BE2C (cell line): ENCODE results near the gene ZNF469.

Experiments used
- DNase-seq: peaks from one replicate; pipeline ENCODE4 v3.0.0-alpha.2; 2020
- H3K27me3 ChIP-seq: fragments of 250-450 bp; sonication (Bioruptor Pico); 2 replicates; pipeline ENCODE4 v1.5.1; 2020; ENCODE audit warnings: mild to moderate bottlenecking
- H3K36me3 ChIP-seq: fragments of 250-450 bp; sonication (Bioruptor Pico); 2 replicates; pipeline ENCODE4 v1.5.1; 2020; ENCODE audit warnings: mild to moderate bottlenecking
- H3K4me1 ChIP-seq: fragments of 250-450 bp; sonication (Bioruptor Pico); 2 replicates; pipeline ENCODE4 v1.5.1; 2020
- H3K4me3 ChIP-seq: 2 replicates; pipeline ENCODE4 v1.5.1; 2011; ENCODE audit warnings: low read depth, low read length
- H3K9me3 ChIP-seq: fragments of 250-450 bp; sonication (Bioruptor Pico); 2 replicates; pipeline ENCODE4 v1.5.1; 2020
- TF ChIP-seq, protein P1 (sequence below): IDR thresholded peaks from 2 replicates; pipeline ENCODE4 v1.5.1; 2012; ENCODE audit warnings: mild to moderate bottlenecking, low read depth, low read length

ZNF469 gene

DNA sequence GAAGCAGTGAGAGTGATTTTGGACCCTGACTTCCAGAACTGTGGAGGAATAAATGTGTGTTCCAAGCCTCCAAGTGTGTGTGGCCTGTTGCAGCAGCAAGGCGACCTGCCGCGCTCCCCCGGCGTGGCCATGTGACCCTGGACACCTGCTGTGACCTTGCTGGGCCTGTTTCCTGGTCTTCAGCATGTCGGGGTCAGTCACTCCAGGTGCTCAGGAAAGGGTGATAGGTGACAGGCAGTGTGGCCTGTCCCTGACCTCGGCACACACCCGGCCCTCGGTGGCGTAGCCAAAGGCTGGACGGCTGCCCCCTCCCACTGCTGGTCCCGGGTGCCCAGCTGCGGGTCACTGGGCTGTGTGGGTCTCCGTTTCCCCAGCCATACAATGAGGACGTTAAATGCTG lies 31.8 kb upstream of the ZNF469 start:
- no peak overlapping the region for H3K4me3 ChIP-seq
- no peaks in the 10 kb centered on the region for H3K4me1 ChIP-seq
- TF ChIP-seq, protein P1, sequence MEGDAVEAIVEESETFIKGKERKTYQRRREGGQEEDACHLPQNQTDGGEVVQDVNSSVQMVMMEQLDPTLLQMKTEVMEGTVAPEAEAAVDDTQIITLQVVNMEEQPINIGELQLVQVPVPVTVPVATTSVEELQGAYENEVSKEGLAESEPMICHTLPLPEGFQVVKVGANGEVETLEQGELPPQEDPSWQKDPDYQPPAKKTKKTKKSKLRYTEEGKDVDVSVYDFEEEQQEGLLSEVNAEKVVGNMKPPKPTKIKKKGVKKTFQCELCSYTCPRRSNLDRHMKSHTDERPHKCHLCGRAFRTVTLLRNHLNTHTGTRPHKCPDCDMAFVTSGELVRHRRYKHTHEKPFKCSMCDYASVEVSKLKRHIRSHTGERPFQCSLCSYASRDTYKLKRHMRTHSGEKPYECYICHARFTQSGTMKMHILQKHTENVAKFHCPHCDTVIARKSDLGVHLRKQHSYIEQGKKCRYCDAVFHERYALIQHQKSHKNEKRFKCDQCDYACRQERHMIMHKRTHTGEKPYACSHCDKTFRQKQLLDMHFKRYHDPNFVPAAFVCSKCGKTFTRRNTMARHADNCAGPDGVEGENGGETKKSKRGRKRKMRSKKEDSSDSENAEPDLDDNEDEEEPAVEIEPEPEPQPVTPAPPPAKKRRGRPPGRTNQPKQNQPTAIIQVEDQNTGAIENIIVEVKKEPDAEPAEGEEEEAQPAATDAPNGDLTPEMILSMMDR, result no peak

DNA sequence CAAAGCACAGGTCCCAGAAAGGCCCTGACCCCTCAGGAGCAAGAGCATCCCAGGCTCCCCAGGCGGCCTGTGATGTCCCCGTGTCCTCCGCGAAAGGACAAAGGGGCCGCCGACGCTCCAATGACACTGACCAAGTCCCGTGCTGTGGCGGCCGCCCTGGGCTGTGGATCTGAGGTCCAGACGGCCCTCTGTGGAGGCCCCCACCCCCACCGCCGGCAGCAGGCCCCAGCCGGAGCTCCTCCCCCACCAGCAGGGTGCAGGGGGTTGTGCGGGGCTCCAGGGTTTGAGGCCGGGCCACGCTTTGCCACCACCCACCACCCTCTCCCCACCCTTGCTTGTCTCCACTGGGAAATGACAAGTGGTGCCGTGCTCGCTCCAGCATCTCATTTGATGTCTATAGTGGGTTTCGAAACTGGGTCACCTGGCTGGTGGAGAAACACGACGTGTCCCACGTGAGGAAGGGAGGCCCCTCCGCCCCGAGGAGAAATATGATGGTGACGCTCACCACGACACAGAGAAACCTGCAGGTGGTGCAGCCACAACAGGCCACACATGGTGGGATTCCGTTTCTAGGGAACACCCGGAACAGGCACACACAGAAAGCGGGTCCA lies 31.2 kb upstream of the ZNF469 start:
- H3K4me1 ChIP-seq, result no peaks in the 10 kb centered on the region
- TF ChIP-seq, protein P1, result no peak
- H3K36me3 ChIP-seq, result no peaks in the 10 kb centered on the region
- no peak overlapping the region for H3K4me3 ChIP-seq
- H3K27me3 ChIP-seq, result no peaks in the 10 kb centered on the region
- H3K9me3 ChIP-seq, result no peaks in the 10 kb centered on the region
- DNase-seq, result no peak

More for the DNA sequence above, 31.8 kb upstream of the ZNF469 start:
- DNase-seq, result no peak
- Histone ChIP-seq H3K27me3 (no peaks in the 10 kb centered on the region), H3K36me3 (no peaks in the 10 kb centered on the region), H3K9me3 (no peaks in the 10 kb centered on the region)

DNA sequence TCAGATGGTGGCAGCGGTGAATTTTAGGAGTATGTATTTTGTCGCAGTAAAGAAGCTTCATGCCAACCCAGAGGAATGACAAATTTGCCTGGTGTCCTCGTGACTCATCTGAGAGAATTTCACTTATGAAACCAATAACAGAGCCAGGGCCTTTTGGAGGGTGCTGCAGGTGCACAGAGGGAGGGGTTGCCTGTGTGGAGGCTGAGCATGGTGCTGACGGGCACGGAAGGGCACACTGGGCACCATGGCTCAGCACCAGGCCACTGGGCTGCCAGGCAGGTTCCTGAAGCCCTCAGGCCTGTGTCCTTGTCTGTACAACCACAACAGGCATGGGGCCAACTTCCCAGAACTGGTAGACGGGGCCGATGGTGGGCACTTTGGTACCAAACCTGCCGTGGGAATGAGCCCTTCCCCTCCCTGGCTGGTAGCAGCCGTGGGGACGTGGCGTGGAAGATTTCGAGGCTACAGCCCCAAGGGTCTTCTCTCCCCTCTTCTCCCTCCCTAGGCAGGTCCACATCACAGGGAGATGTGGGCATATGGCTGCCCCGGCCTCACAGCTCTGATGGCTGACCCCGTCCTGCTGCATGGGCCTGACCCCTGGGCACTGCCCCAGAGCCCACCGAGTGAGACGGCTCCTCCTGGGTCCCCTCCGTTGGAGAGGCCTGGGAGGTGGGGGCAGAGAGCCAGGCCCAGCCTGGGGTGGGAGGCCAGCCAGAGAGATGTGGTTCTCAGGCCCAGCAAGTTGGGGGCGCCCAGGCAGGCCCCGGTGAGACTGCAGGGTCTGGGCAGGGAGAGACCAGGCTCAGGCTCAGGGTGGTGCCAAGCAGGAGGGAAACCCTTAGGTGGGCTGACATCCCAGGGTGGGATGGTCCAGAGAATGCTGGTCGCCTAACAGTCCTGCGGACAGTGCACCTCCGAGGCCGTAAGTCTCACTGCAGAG lies 30.2 kb upstream of the ZNF469 start:
- DNase-seq, result no peak
- Histone ChIP-seq H3K4me3 (no peak overlapping the region), H3K4me1 (no peaks in the 10 kb centered on the region), H3K27me3 (no peaks in the 10 kb centered on the region), H3K36me3 (no peaks in the 10 kb centered on the region), H3K9me3 (no peaks in the 10 kb centered on the region)
- TF ChIP-seq, protein P1, result no peak

DNA sequence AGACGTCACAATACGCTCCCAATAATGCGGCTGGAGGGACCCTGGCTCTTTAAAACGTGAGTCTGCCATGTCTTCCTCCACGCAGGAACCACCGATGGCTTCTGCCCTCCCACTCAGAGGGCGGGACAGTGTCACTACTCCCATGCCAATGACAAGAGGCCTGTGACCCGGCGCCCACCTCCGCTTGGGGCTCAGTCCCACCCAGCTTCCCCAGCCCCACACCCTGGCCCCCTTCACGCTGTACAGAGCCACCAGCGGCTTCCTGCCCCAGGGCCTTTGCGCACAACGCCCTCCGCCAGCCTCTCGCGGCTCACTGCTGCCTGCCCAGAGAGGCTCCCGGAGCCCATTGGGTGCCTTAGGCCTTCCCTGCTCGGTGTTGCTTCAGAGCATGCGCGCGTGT lies 29.5 kb upstream of the ZNF469 start:
- Histone ChIP-seq H3K4me3 (no peak overlapping the region), H3K4me1 (no peaks in the 10 kb centered on the region), H3K9me3 (no peaks in the 10 kb centered on the region), H3K27me3 (no peaks in the 10 kb centered on the region), H3K36me3 (no peaks in the 10 kb centered on the region)
- TF ChIP-seq, protein P1, result no peak
- DNase-seq, result no peak

DNA sequence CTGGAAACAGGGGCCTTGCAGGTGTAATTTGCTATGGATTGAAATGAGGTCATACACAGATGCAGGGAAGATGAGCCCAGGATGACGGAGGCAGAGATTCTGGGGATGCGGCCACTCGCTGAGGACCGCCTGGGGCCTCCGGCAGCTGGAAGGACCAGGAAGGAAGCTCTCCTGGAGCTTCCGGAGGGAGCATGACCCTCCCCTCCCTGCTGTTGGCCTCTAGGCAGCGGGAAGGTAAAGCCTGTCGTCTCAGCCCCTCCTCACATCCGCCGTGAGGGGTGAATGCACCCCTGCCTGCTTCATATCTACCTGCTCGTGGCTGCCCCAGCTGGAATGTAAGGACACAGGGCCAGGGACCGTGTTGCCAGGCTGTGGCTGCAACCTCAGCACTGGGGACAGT lies 29.1 kb upstream of the ZNF469 start:
- Histone ChIP-seq H3K4me1 (no peaks in the 10 kb centered on the region), H3K9me3 (no peaks in the 10 kb centered on the region), H3K27me3 (no peaks in the 10 kb centered on the region), H3K4me3 (no peak overlapping the region), H3K36me3 (no peaks in the 10 kb centered on the region)
- DNase-seq, result no peak
- TF ChIP-seq, protein P1, result no peak
